Cardiac muscle cell (in vitro differentiated cells and primary cell): ENCODE measurements around the gene DLG5. TPM values are rescaled to one million over a fixed set of nuclear protein-coding genes. Genes with fewer than 3 reads are reported as not detected.

Experiments used
- DNase-seq, 2 donors: peaks; one replicate each; pipeline versions ENCODE4 v3.0.0 to v3.0.0-alpha.2; 2010 to 2017; ENCODE audit warnings: low read depth in 1 of 2, low spot score in 1 of 2
- H3K27ac ChIP-seq: fragments of 200-600 bp; sonication (generic); 2 replicates; pipeline ENCODE4 v1.5.1; 2016
- H3K27me3 ChIP-seq: fragments of 200-600 bp; sonication (generic); 2 replicates; pipeline ENCODE4 v1.6.0; 2016; ENCODE audit warnings: control low read depth
- H3K36me3 ChIP-seq: fragments of 200-600 bp; sonication (generic); 2 replicates; pipeline ENCODE4 v1.5.1; 2016; ENCODE audit warnings: control low read depth
- H3K4me1 ChIP-seq: fragments of 200-600 bp; sonication (generic); 2 replicates; pipeline ENCODE4 v1.8.1; 2017; ENCODE audit warnings: low read depth, mild to moderate bottlenecking, mixed run types
- H3K4me3 ChIP-seq: fragments of 200-600 bp; sonication (generic); 2 replicates; pipeline ENCODE4 v1.5.1; 2016; ENCODE audit warnings: mild to moderate bottlenecking
- H3K9me3 ChIP-seq: fragments of 200-600 bp; sonication (generic); 2 replicates; pipeline ENCODE4 v1.5.1; 2017; ENCODE audit warnings: low read depth, mild to moderate bottlenecking, control low read depth
- polyA plus RNA-seq: library from polyadenylated mRNA; unstranded; fragments of >200 nt; fragmentation: Nextera tagmentation; extraction: Ambion mirVana; gene quantifications from 2 replicates; pipeline ENCODE4 v1.2.1, GENCODE V29; 2016
- total RNA-seq: library from RNA; depleted of rRNA; stranded (reverse); fragments of >200 nt; gene quantifications from 2 replicates; pipeline ENCODE4 v1.2.3, GENCODE V29; 2016
- TF ChIP-seq, protein P1 (sequence below): IDR thresholded peaks from 2 replicates; pipeline ENCODE4 v1.5.1; 2012; ENCODE audit warnings: low read depth, mild to moderate bottlenecking, low read length

Gene DLG5
- total and polyA plus RNA-seq, 2 experiments from 2014 or later, result 20.3 to 64.4 TPM

- TF ChIP-seq, protein P1, sequence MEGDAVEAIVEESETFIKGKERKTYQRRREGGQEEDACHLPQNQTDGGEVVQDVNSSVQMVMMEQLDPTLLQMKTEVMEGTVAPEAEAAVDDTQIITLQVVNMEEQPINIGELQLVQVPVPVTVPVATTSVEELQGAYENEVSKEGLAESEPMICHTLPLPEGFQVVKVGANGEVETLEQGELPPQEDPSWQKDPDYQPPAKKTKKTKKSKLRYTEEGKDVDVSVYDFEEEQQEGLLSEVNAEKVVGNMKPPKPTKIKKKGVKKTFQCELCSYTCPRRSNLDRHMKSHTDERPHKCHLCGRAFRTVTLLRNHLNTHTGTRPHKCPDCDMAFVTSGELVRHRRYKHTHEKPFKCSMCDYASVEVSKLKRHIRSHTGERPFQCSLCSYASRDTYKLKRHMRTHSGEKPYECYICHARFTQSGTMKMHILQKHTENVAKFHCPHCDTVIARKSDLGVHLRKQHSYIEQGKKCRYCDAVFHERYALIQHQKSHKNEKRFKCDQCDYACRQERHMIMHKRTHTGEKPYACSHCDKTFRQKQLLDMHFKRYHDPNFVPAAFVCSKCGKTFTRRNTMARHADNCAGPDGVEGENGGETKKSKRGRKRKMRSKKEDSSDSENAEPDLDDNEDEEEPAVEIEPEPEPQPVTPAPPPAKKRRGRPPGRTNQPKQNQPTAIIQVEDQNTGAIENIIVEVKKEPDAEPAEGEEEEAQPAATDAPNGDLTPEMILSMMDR, result no peak
- Histone ChIP-seq H3K27me3 (no peaks in the 10 kb centered on the region), H3K4me1 (peaks cover 5% of the 10 kb centered on the region), H3K4me3 (no peak overlapping the region), H3K27ac (no peak overlapping the region), H3K9me3 (no peaks in the 10 kb centered on the region), H3K36me3 (no peaks in the 10 kb centered on the region)
- peak in 1 of 2 donors; percentile 78 for DNase-seq
Observed at GRCh38 chr10:77965294-77965693, 38.7 kb upstream of the DLG5 start.

GRCh38 chr10:77964811-77965210 is 38.3 kb upstream of the DLG5 start:
- Histone ChIP-seq H3K4me1 (peaks cover 5% of the 10 kb centered on the region), H3K27ac (no peak overlapping the region), H3K9me3 (no peaks in the 10 kb centered on the region), H3K4me3 (no peak overlapping the region), H3K27me3 (no peaks in the 10 kb centered on the region), H3K36me3 (no peaks in the 10 kb centered on the region)
- DNase-seq, result no peak
- TF ChIP-seq, protein P1, result no peak

- H3K36me3 ChIP-seq, result no peaks in the 10 kb centered on the region
- no peak overlapping the region for H3K27ac ChIP-seq
- H3K4me3 ChIP-seq, result no peak overlapping the region
- H3K9me3 ChIP-seq, result no peaks in the 10 kb centered on the region
- no peaks in the 10 kb centered on the region for H3K27me3 ChIP-seq
- H3K4me1 ChIP-seq, result peaks cover 5% of the 10 kb centered on the region
- DNase-seq, result no peak
- TF ChIP-seq, protein P1, result no peak
Observed at GRCh38 chr10:77963901-77964300, 37.3 kb upstream of the DLG5 start.

DNA sequence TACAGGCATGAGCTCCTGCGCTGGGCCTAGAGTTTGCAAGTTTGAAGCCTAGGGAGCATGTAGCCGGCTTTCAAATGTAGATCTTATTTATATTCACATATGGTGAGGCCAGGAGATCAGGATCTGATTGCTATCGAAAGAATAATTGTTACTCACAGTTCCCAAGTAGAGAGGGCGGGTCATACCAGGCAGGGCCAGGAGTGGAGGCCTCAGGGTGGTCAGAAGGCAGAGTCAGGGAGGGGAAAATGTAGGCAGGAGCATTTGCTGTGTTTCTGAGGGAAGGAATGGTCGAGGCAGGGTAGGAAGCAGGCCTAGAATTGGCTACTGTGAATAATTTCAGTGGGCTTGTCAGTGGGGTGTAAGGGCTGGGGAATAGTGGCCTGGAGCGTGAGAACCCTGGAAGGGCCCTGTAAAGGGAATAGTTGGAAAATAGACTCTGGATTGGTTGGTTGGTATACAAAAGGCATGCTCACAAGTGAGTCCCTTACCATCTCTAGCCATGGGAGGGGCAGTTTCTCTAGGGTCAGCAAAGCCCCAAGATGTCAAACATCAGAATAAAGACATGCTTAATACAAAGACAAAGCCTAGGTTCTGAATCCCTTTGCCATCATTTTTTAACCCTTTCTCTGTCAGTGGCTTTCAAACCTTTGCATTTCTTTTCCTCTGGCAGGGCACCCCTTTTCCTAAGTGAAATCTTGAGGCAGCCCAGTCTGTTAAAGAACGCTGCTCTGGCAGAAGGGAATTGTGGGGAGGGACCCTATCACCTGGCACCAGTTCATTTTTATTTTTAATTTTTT is 36.0 kb upstream of the DLG5 start:
- no peaks in the 10 kb centered on the region for H3K27me3 ChIP-seq
- no peak for DNase-seq
- H3K9me3 ChIP-seq, result no peaks in the 10 kb centered on the region
- no peak overlapping the region for H3K27ac ChIP-seq
- TF ChIP-seq, protein P1, result no peak
- no peaks in the 10 kb centered on the region for H3K36me3 ChIP-seq
- peaks cover under 1% of the 10 kb centered on the region for H3K4me1 ChIP-seq
- no peak overlapping the region for H3K4me3 ChIP-seq

- Histone ChIP-seq H3K27ac (no peak overlapping the region), H3K4me3 (no peak overlapping the region), H3K9me3 (no peaks in the 10 kb centered on the region), H3K27me3 (no peaks in the 10 kb centered on the region), H3K4me1 (no peaks in the 10 kb centered on the region), H3K36me3 (no peaks in the 10 kb centered on the region)
- no peak for DNase-seq
- TF ChIP-seq, protein P1, result no peak
Observed at GRCh38 chr10:77961668-77962067, 35.1 kb upstream of the DLG5 start.
